HepG2 (cell line): Measurements from ENCODE around the gene HELZ. TPM values are rescaled to one million over a fixed set of nuclear protein-coding genes. Genes with fewer than 3 reads are reported as not detected.

ENCODE experiments used
- CENPBD1 ChIP-seq: sonication (generic); formaldehyde crosslinking; IDR thresholded peaks from 2 replicates; pipeline ENCODE4 v1.8.0; 2022; ENCODE audit warnings: missing genetic modification reagents, low read depth, mild to moderate bottlenecking, borderline replicate concordance
- IKZF1 ChIP-seq: fragments of 450-650 bp; IDR thresholded peaks from 2 replicates; pipeline ENCODE4 v1.7.1; 2016
- MAFF ChIP-seq: IDR thresholded peaks from 2 replicates; pipeline ENCODE4 v1.6.1; 2011; ENCODE audit warnings: low read depth, low read length, improper control_type of control experiment
- MAFK ChIP-seq, 2 experiments: IDR thresholded peaks in 1 of 2; conservative IDR thresholded peaks in 1 of 2; 2 replicates each; pipeline ENCODE4 v1.6.1; 2011; ENCODE audit warnings: improper control_type of control experiment in 2 of 2, low read length in 2 of 2
- NBN ChIP-seq: fragments of 450-650 bp; conservative IDR thresholded peaks from 2 replicates; pipeline ENCODE4 v1.6.1; 2017
- NFATC3 ChIP-seq: sonication (generic); formaldehyde crosslinking; IDR thresholded peaks from 2 replicates; pipeline ENCODE4 v1.5.1; 2020; ENCODE audit warnings: mild to moderate bottlenecking, missing genetic modification reagents
- NR3C1 ChIP-seq: sonication (generic); formaldehyde crosslinking; IDR thresholded peaks from 2 replicates; pipeline ENCODE4 v1.4.0; 2020; ENCODE audit warnings: missing genetic modification reagents
- PAXIP1 ChIP-seq: sonication (generic); formaldehyde crosslinking; conservative IDR thresholded peaks from 2 replicates; pipeline ENCODE4 v1.4.0; 2020; ENCODE audit warnings: mild to moderate bottlenecking, missing genetic modification reagents, moderate library complexity
- SETDB1 ChIP-seq: sonication (generic); formaldehyde crosslinking; IDR thresholded peaks from 2 replicates; pipeline ENCODE4 v1.5.1; 2020; ENCODE audit warnings: missing genetic modification reagents, mild to moderate bottlenecking, borderline replicate concordance
- SMC3 ChIP-seq: IDR thresholded peaks from 2 replicates; pipeline ENCODE4 v1.6.1; 2011; ENCODE audit warnings: low read length, improper control_type of control experiment
- SNAPC4 ChIP-seq: sonication (generic); formaldehyde crosslinking; IDR thresholded peaks from 2 replicates; pipeline ENCODE4 v1.4.0; 2020; ENCODE audit warnings: mild to moderate bottlenecking, missing genetic modification reagents
- SRF ChIP-seq: IDR thresholded peaks from 2 replicates; pipeline ENCODE4 v1.6.1; 2011; ENCODE audit warnings: mild to moderate bottlenecking, low read depth, low read length, moderate library complexity
- STAG1 ChIP-seq: sonication (generic); formaldehyde crosslinking; IDR thresholded peaks from 2 replicates; pipeline ENCODE4 v1.4.0; 2020; ENCODE audit warnings: missing genetic modification reagents
- TARDBP ChIP-seq: sonication (generic); formaldehyde crosslinking; IDR thresholded peaks from 2 replicates; pipeline ENCODE4 v1.8.0; 2022; ENCODE audit warnings: mild to moderate bottlenecking, missing genetic modification reagents
- TCF12 ChIP-seq, 2 experiments: fragments of 450-650 bp in 1 of 2; sonication (generic) in 1 of 2; formaldehyde crosslinking in 1 of 2; IDR thresholded peaks; 2 replicates each; pipeline versions ENCODE4 v1.6.1 to v1.8.0; 2017 to 2022; ENCODE audit warnings: antibody characterized with exemption in 1 of 2, mild to moderate bottlenecking in 1 of 2, missing genetic modification reagents in 1 of 2, moderate library complexity in 1 of 2
- ZNF317 ChIP-seq: sonication (generic); formaldehyde crosslinking; IDR thresholded peaks from 2 replicates; pipeline ENCODE4 v1.5.0; 2020; ENCODE audit warnings: mild to moderate bottlenecking, missing genetic modification reagents
- ZNF546 ChIP-seq: sonication (generic); formaldehyde crosslinking; conservative IDR thresholded peaks from 2 replicates; pipeline ENCODE4 v1.8.1; 2023; ENCODE audit warnings: mild to moderate bottlenecking, missing genetic modification reagents
- ZNF557 ChIP-seq: sonication (generic); formaldehyde crosslinking; IDR thresholded peaks from 2 replicates; pipeline ENCODE4 v1.4.0; 2020; ENCODE audit warnings: missing genetic modification reagents
- ZNF740 ChIP-seq: sonication (generic); formaldehyde crosslinking; IDR thresholded peaks from 2 replicates; pipeline ENCODE4 v1.4.0; 2020; ENCODE audit warnings: missing genetic modification reagents
- ZNF746 ChIP-seq: sonication (generic); formaldehyde crosslinking; IDR thresholded peaks from 2 replicates; pipeline ENCODE4 v1.8.0; 2022; ENCODE audit warnings: mild to moderate bottlenecking, missing genetic modification reagents
- ZSCAN9 ChIP-seq: IDR thresholded peaks from 2 replicates; pipeline ENCODE4 v1.6.1; 2016; ENCODE audit warnings: borderline replicate concordance
- polyA plus RNA-seq, 8 experiments: library from polyadenylated mRNA; depleted of rRNA in 3 of 8; stranded (reverse) in 7 of 8; unstranded in 1 of 8; fragments of >200 nt; fragmentation: Illumina TruSeq in 4 of 8; extraction: Trizol in 4 of 8; gene quantifications; 2 replicates each; pipeline versions ENCODE4 v1.2.1 to v1.2.3, GENCODE V29; 2011 to 2016; ENCODE audit warnings: low read depth in 4 of 8, missing spikeins in 1 of 8, mixed read lengths in 1 of 8; ENCODE audit not compliant: insufficient read depth in 1 of 8
- total RNA-seq, 5 experiments: library from RNA; depleted of rRNA; stranded (reverse); fragments of >200 nt; fragmentation: Illumina TruSeq; extraction: Trizol; gene quantifications; 2 replicates each; pipeline ENCODE4 v1.2.3, GENCODE V29; 2016; ENCODE audit warnings: low read depth in 1 of 5

The HELZ gene
- total and polyA plus RNA-seq, 2 of the 13 experiments (the other 11 are each of a cell fraction or from before 2014, with no cell fraction given), result 35.3 to 52.4 TPM

- no peak for TF ChIP-seq SNAPC4
- no peak for TF ChIP-seq IKZF1
- TF ChIP-seq SRF, result no peak
- no peak for TF ChIP-seq PAXIP1 (CRISPR knock-in tag)
- TF ChIP-seq NR3C1 (CRISPR knock-in tag), result no peak
- peak; percentile 83 for TF ChIP-seq MAFK (conservative IDR thresholded peaks at IDR 0.05 in 1 of 2, IDR thresholded peaks at IDR 0.05 in 1 of 2; ENCODE audit: low read length in 2 of 2)
- TF ChIP-seq ZNF740 (CRISPR knock-in tag), result no peak
- TF ChIP-seq TARDBP (CRISPR knock-in tag), result no peak
- TF ChIP-seq NFATC3 (CRISPR knock-in tag), result 0 out of 2 replicates have a peak, but pooled peaks have one; percentile 41
- TF ChIP-seq ZNF317, result no peak
- no peak for TF ChIP-seq NBN
- peak; percentile 12; the same call in 1 of the 2 replicates for TF ChIP-seq SMC3
- TF ChIP-seq ZNF546 (CRISPR knock-in tag), result no peak
- no peak for TF ChIP-seq ZNF557 (CRISPR knock-in tag)
- no peak for TF ChIP-seq ZNF746 (CRISPR knock-in tag)
- peak; percentile 74; the same call in 1 of the 2 replicates for TF ChIP-seq MAFF
- peak; percentile 49 for TF ChIP-seq STAG1 (CRISPR knock-in tag)
- no peak for TF ChIP-seq CENPBD1 (CRISPR knock-in tag)
- TF ChIP-seq ZSCAN9 (CRISPR knock-in tag), result no peak
- no peak for TF ChIP-seq SETDB1 (CRISPR knock-in tag)
- no peak for TF ChIP-seq TCF12 (IDR thresholded peaks at IDR 0.05)
- TF ChIP-seq TCF12 (CRISPR knock-in tag; IDR thresholded peaks at IDR 0.05), result no peak
Measured at GRCh38 chr17:67200727-67201301, 44.2 kb downstream of the HELZ start (continued).
